Measurements from ENCODE around the gene CETN1. TPM values are rescaled to one million over a fixed set of nuclear protein-coding genes. Genes with fewer than 3 reads are reported as not detected.

The CETN1 gene
- total RNA-seq, 1 experiment from 2014 or later: not detected

DNA sequence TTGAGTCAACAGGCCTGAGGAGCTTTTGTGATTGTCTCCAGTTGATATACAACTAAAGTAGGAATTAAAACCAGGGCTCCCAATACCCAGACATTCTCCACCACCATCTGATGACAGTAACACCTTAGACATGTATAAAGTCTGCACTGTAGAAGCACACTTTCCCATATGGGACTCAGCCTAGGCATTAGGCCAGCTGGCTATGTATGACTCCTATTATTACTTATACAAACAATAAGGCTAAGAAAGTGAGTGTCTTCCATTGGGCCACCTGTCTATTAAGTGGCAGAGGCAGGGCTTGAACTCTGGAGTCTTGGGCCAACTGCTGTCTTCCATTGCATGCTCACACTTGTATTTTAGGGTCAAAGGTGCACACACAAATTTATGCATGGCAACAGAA, 47.5 kb upstream of the CETN1 start (continued):
- no peak for TF ChIP-seq ATF6 (CRISPR knock-in tag; IDR thresholded peaks at IDR 0.05)
- TF ChIP-seq NFYB (CRISPR knock-in tag; conservative IDR thresholded peaks at IDR 0.05; ENCODE audit: low read depth): no peak
- TF ChIP-seq CDX4 (CRISPR knock-in tag; IDR thresholded peaks at IDR 0.05; ENCODE audit: borderline replicate concordance): no peak
- no peak for TF ChIP-seq FOXJ3 (CRISPR knock-in tag; IDR thresholded peaks at IDR 0.05; ENCODE audit: borderline replicate concordance)
- no peak for TF ChIP-seq ZNF219 (CRISPR knock-in tag; IDR thresholded peaks at IDR 0.05; ENCODE audit: borderline replicate concordance)

DNA sequence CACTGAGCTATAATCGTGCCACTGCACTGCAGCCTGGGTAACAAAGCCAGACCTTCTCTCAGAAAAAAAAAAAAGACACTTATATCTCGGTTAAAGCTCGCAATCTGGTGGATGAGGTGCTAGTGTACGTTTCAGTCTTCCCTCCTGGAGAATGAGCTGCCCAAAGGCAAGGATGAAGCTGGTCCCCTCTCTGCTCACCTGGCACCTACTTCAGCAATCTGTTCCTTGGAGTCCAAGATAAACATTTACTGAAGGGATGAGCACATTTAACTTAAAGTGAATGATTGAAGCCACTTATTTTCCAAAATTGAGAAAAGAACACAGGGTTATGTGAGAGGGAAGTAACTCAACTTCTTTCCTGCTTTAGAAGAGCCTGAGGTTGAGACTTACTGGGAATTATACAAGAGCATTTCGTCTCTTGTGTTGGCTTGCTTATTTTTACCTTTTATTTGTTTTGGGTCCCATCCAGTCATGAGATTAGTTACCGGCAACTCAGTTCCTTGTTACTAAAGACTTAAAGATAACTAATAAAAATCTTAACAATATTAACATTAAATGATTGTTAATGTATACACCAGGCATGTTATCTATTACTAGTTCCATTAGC, 46.1 kb upstream of the CETN1 start:
- Mint-ChIP-seq H3K4me1 (0 out of 2 replicates have a peak, but pooled peaks cover 2% of the 10 kb centered on the region), H3K4me3 (no peak overlapping the region), H3K9me3 (no peaks in the 10 kb centered on the region), H3K27ac (no peak overlapping the region), H3K27me3 (ENCODE audit: low read depth) (no peaks in the 10 kb centered on the region), H3K36me3 (0 out of 2 replicates have a peak, but pooled peaks cover 2% of the 10 kb centered on the region)
- POLR2A ChIA-PET: no interaction called here
- ATAC-seq: no peak
- CTCF ChIA-PET: no interaction called here
- no peak for DNase-seq (ENCODE audit: low spot score)
- TF ChIP-seq JUN (CRISPR knock-in tag; IDR thresholded peaks at IDR 0.05) (no peak), GABPB1 (CRISPR knock-in tag; IDR thresholded peaks at IDR 0.05) (no peak), ZNF138 (CRISPR knock-in tag; conservative IDR thresholded peaks at IDR 0.05) (no peak), HMGA2 (CRISPR knock-in tag; IDR thresholded peaks at IDR 0.05) (no peak), STAT6 (CRISPR knock-in tag; conservative IDR thresholded peaks at IDR 0.05; ENCODE audit: low read depth) (no peak), EMX1 (CRISPR knock-in tag; IDR thresholded peaks at IDR 0.05) (no peak), ZNF396 (CRISPR knock-in tag; IDR thresholded peaks at IDR 0.05; ENCODE audit: borderline replicate concordance) (no peak)
- TF ChIP-seq, protein P1, sequence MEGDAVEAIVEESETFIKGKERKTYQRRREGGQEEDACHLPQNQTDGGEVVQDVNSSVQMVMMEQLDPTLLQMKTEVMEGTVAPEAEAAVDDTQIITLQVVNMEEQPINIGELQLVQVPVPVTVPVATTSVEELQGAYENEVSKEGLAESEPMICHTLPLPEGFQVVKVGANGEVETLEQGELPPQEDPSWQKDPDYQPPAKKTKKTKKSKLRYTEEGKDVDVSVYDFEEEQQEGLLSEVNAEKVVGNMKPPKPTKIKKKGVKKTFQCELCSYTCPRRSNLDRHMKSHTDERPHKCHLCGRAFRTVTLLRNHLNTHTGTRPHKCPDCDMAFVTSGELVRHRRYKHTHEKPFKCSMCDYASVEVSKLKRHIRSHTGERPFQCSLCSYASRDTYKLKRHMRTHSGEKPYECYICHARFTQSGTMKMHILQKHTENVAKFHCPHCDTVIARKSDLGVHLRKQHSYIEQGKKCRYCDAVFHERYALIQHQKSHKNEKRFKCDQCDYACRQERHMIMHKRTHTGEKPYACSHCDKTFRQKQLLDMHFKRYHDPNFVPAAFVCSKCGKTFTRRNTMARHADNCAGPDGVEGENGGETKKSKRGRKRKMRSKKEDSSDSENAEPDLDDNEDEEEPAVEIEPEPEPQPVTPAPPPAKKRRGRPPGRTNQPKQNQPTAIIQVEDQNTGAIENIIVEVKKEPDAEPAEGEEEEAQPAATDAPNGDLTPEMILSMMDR (IDR thresholded peaks at IDR 0.05): no peak
- TF ChIP-seq, protein P2, sequence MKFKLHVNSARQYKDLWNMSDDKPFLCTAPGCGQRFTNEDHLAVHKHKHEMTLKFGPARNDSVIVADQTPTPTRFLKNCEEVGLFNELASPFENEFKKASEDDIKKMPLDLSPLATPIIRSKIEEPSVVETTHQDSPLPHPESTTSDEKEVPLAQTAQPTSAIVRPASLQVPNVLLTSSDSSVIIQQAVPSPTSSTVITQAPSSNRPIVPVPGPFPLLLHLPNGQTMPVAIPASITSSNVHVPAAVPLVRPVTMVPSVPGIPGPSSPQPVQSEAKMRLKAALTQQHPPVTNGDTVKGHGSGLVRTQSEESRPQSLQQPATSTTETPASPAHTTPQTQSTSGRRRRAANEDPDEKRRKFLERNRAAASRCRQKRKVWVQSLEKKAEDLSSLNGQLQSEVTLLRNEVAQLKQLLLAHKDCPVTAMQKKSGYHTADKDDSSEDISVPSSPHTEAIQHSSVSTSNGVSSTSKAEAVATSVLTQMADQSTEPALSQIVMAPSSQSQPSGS (CRISPR knock-in tag; IDR thresholded peaks at IDR 0.05; ENCODE audit: borderline replicate concordance, low read depth): no peak
- TF ChIP-seq, protein P3, sequence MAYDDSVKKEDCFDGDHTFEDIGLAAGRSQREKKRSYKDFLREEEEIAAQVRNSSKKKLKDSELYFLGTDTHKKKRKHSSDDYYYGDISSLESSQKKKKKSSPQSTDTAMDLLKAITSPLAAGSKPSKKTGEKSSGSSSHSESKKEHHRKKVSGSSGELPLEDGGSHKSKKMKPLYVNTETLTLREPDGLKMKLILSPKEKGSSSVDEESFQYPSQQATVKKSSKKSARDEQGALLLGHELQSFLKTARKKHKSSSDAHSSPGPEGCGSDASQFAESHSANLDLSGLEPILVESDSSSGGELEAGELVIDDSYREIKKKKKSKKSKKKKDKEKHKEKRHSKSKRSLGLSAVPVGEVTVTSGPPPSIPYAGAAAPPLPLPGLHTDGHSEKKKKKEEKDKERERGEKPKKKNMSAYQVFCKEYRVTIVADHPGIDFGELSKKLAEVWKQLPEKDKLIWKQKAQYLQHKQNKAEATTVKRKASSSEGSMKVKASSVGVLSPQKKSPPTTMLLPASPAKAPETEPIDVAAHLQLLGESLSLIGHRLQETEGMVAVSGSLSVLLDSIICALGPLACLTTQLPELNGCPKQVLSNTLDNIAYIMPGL (CRISPR knock-in tag; IDR thresholded peaks at IDR 0.05): no peak

Measured in WTC11 (cell line).